Stimulated activated CD8-positive, alpha-beta memory T cell treated with anti-CD3 and anti-CD28 coated beads, Interleukin-12 subunit alpha, Interleukin-12 subunit beta, amount 100 ng/mL, for 1 hour (primary cell): Measurements from ENCODE around the gene DAPK2.

Experiments
- DNase-seq: peaks from one replicate; pipeline ENCODE4 v3.0.0-alpha.2; 2020; ENCODE audit warnings: low read depth

Gene DAPK2

GRCh38 chr15:63996794-63997357, 49.4 kb downstream of the DAPK2 start:
- no peak for DNase-seq

GRCh38 chr15:63995789-63996188, 50.5 kb downstream of the DAPK2 start:
- DNase-seq, result no peak

GRCh38 chr15:63994073-63994600, 52.1 kb downstream of the DAPK2 start:
- DNase-seq, result no peak

GRCh38 chr15:63992300-63992699, 54.0 kb downstream of the DAPK2 start:
- DNase-seq, result no peak

GRCh38 chr15:63991706-63992105, 54.6 kb downstream of the DAPK2 start:
- no peak for DNase-seq

- no peak for DNase-seq
These were observed 55.8 kb downstream of the DAPK2 start for GRCh38 chr15:63990454-63990853.

- no peak for DNase-seq
These were observed 58.4 kb downstream of the DAPK2 start for GRCh38 chr15:63987796-63988378.

GRCh38 chr15:63986751-63987341, 59.4 kb downstream of the DAPK2 start:
- no peak for DNase-seq

GRCh38 chr15:63986185-63986680, 60.1 kb downstream of the DAPK2 start:
- no peak for DNase-seq

- no peak for DNase-seq
These were observed 60.8 kb downstream of the DAPK2 start for GRCh38 chr15:63985221-63986184.

- DNase-seq, result no peak
These were observed 62.0 kb downstream of the DAPK2 start for GRCh38 chr15:63984331-63984730.

GRCh38 chr15:63983061-63983711, 63.1 kb downstream of the DAPK2 start:
- no peak for DNase-seq

- DNase-seq, result no peak
These were observed 63.9 kb downstream of the DAPK2 start for GRCh38 chr15:63982381-63982854.

GRCh38 chr15:63981596-63982320, 64.5 kb downstream of the DAPK2 start:
- DNase-seq, result no peak

GRCh38 chr15:63979262-63979793, 67.0 kb downstream of the DAPK2 start:
- no peak for DNase-seq

- no peak for DNase-seq
These were observed 67.6 kb downstream of the DAPK2 start for GRCh38 chr15:63978511-63979261.

GRCh38 chr15:63977119-63977518, 69.2 kb downstream of the DAPK2 start:
- DNase-seq, result no peak

- no peak for DNase-seq
These were observed 72.3 kb downstream of the DAPK2 start for GRCh38 chr15:63974021-63974420.

GRCh38 chr15:63973212-63974009, 72.9 kb downstream of the DAPK2 start:
- DNase-seq, result no peak
